Activated T-cell treated with anti-CD3 and anti-CD28 coated beads for 1 hour (primary cell): ENCODE results near the gene DGCR2.
"Not testable (repeated sequence)": the region's sequence is repeated elsewhere in the genome, so short reads cannot be mapped to it uniquely, and the experiment has no call there.

ENCODE experiments used
- DNase-seq: peaks from one replicate; pipeline ENCODE4 v3.0.0-alpha.2; 2020; ENCODE audit warnings: low read depth

Gene DGCR2

DNA sequence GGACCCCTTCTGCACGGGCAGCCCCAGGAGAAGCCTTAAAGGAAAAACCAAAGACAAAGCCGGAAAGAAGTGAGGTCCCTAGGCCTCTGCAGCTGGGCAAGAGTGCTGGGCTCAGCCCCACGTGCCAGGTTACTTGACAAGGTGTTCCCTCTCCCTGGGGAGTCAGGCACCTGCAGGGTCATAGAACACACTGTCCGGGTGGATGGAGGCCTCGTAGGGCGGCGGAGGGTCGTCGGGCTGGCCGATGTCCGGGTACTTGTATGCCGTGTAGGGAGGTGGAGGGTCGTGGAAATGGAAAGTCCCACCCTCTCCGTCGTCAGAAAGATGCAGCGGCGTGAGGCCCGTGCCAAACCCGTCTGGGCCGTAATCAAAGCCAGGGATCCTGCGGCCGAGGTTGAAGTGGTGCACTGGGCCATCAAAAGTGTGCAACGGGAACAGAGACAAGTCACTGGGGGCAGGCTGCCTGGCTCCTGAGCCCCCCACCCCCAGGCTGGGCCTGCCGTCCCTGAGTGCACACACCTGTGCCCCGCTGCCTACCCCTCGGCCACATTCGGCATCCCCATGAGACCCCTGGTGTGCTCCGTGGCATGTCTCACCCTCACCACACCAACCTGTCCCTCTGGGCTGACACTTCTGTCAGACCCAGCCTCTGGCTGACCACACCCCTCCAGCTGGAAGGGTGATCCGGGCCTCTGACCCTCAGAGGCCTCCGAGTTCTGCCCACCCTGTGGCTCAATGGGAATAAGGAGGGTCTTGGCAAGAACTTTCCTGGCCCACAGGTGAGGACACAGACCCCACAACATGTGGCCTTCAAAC, 81.1 kb downstream of the DGCR2 start:
- DNase-seq: no peak

DNA sequence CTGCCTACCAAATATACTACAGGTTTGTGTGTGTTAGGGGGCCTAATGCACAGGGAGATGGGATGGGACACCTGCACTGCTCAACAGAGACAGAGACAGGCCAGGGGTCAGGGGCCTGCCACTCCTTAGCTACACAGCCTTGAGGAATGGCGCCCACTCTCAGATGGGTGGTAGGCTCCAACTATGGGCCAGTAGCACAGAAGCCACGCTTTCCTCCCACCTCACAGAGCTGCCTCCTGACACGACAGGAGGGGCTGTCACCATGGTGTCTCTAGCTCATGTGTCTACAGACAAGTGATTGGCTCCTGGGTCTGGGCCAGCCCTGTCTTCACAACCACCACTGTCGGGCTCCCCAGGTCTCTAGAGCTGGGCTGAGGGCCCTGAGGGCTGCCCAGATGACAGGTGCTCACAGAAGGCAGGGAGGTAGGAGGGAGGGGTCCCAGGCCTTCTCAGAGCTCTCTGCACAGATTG, 81.8 kb downstream of the DGCR2 start:
- no peak for DNase-seq

DNA sequence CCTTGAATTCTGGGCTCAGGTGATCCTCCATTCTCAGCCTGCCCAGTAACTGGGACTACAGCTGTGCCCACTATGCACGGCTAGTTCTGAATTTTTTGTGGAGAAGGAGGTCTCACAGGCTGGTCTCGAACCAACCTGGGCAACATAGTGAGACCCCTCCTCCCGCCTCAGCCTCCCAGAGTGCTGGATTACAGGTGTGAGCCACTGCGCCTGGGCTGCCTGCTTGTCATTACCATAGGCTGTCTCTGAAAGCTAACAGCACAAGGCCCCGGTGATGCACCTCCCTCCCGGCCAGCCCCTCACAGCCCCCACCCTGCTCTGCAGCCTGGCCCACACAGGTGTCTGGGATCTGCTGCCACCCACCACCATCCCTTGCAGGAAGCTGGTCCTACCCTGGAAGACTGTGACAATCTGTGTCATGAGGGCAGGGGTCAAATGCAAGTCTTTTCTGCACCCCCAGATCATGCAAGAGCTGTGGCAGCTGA, 82.4 kb downstream of the DGCR2 start:
- no peak for DNase-seq

DNA sequence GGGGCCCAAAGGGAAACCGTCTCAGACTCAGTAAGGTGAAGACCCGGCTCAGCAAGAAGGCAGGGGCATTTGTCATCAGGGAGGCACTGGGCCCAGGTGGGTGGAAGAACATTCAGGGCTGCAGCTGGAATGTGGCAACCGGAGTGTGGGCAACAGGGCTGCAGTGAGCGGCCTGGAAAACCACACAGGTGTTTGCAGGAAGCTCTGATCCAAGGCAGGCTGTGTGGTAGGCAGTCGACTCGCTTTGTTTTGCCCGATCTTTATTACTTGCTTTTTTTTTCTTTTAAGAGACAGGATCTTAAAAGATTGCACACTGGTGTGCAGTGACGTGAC, 82.8 kb downstream of the DGCR2 start:
- DNase-seq: no peak

DNA sequence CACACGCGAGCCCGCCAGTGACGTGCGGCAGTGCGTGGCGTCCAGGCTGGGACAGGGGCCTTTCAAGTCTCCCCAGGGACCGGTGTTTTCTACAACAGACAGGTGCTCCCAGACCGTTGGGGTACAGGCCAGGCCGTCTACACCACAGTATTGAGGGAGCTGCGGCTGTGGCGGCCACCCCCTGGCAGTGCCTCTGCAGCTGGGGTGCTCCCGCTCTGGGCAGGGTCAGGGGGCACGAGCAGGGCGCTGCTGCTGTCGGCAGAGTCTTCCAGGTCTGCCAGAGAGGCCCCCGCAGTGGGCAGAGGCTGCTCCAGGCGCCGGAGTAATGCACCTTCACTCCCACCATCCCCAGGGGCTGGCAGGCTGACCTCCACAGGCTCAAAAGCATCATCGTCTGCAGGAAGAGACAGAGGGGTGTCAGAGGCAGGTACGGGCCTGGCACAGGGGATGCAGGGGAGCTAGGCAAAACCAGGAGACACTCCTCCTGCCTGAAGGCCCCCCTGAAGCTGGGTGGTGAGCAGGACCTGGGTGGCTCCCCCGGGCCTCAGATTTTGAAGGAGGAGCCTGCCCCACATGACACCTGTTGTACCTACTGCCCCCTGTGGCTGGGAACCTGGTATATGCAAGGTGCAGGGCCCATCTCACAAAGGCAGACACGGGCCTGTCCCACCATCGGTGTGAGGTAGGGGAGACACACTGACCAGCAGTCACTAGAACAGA, 83.3 kb downstream of the DGCR2 start:
- DNase-seq: no peak

DNA sequence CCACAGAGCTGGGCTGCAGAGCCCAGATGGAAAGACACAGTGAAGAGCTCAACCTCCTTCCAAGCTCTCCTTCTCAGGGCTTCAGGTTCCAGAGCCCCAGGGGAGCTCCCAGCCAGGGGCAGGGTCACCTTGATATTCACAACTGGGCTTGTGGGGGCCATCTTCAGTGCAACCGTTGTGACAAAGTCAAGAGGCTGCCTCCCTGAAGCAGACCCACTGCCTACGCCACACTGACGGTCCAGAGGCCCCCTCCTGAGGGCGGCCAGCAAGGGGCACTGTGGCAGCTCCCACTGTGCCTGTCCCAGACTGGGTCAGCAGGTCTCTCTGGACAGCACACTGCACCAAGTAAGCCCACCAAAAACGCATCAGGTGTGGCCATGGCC, 84.1 kb downstream of the DGCR2 start:
- no peak for DNase-seq

DNA sequence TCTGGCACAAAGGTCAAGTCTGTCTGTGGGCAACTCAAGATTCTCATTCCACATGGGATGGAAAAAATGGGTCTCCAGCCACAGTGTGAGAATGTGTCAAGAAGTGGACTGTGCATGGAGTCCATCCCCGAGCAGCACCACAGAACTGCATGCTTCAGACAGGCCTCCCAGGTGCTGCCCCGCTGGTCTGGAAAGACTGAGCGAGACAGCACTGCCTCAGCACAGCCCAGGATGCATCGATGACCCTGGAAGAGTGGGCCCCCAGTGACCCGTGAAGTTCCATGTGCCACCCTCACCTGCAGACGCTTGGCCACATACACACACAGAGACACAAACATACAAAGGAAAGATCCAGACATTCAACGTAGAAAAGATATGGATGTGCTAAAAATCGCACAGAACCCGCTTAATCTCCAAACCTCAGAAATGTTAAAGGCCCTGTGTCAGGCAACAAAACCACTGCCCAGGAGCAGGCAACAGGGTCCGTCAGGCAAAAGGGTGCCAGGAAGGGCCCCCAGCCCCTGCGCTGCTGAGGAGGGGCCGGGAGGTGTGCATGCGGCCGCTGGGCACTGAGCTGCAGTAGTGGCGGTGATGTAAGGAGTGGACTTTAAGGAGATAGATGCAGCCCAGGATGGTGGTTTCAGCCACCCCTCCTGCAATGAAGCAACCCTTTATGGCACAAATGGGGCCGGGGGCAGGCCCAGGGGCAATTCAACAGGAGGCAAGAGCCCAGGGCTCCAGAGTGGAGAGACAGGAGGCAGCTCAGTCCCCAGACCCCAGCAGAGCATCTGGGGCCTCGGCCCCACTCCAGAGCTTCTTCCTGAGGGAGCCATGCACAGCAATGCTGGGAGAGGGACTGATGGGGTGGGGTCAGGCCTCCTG, 84.7 kb downstream of the DGCR2 start:
- no peak for DNase-seq

DNA sequence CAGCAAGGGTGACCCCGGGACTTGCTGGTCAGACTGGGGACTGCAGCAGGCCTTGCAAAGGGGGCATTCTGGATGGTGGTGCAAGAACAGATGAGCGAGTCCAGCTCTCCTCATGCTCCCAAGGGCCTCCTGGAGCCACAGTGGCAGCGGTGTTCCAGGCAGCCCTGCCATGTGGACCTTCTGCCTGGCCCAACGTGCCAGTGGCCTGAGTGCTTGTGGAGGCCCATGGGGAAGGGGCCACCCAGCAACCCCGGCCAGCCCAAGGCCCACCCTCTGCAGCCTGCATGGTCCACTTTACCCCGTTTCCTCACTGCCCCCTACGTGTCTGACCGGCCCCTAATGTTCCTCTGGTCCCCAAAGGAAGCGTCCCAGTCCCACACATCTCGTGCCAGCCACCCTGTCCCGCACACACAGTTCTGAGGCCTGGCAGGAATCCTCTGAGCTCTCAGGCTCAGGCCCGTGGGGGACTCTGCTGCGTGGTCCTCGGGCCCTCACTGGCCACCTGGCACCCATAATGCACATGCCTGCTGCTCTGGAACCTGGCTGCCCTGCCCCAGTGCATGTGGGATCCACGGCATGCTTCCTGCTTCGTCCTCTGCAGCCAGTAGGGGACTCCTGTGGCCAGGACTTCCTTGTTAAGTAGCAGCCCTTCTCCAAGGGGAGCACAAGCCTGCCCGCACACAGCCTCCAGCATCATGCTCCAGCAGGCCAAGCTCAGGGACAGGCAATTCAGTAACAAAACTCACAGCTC, 85.5 kb downstream of the DGCR2 start:
- DNase-seq: no peak

DNA sequence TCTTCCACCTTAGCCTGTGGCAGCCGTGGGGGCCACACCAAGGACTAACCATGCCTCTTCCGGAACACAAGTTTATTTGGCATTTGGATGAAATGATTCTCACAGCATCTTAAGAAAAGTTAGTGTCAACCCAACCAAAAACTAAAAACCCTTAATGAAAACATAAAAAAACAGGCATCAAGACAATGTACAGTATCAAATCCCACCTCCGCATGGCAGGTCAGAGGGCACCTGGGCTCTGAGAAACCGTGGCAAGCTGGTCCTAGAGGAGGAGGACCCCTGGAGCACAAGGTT, 86.0 kb downstream of the DGCR2 start:
- no peak for DNase-seq

DNA sequence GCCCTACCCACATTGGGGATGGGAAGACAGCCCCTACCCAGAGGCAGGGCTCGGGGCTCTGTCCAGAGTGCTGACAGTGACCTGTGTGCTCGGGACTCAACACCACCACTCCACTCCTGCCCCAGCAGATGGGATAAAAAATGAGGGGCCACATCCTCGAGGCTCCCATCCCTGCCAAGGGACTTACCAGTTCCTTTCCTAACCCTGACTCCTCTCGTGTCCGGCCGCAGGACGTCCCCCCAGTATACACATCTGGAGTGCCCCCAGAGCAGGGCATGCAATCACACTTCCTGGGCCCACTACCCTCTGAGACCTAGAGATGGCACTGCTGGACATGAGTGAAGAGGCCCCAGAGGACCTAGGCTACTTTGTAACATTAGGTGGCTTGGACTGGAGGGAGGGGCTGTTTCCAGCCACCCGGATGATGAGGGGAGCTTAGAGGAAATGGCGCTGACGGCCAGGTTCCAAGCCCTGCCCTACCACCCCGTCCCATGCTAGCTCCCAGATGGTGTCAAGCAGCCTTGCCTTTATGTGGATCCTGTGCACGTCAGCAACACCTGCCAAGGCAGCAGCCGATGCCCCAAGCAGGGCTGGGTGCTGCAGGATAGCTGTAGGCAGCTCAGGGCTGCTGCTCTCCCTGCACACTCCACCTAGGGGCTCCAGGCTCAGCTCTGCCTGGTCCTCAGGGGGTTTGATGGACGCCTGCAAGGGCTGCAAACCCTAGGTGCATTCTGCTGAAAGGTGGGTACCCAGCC, 86.6 kb downstream of the DGCR2 start:
- DNase-seq: no peak

DNA sequence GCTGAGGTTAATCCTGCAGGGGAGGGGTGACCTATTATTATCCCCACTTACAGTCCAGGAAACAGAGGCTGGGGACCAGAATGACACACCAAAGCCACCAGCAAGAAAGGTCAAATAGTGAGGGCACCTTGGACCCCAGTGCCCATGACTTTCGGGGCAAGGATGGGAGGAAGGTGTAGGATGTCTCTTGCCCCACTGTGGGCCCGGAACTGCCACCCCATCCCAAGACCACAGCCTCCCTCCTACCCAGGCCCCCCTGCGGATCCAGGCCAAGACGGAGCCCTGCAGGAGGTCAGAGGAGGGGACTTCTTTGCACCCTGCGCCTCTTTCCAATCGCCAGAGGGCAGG, 87.1 kb downstream of the DGCR2 start:
- not testable (repeated sequence) for DNase-seq

DNA sequence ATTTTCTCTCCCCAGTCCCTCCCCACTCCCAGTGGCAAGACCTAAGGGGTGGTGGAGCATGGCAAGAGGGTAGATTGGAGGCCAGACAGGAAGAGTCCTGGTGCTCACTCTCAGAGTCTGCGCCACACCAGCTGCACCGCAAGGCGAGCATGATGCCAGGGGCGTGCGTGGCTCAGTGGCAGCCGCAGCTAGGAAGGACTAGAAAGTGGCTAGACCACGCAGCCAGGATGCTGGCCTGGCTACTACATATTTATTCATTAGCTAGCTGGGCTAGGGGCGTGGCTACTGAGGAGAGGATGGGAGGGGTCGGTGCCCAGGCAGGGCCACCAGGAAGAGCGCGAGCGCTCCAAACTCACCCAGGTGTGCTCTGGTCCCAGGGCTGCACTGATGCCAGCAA, 87.5 kb downstream of the DGCR2 start:
- not testable (repeated sequence) for DNase-seq

DNA sequence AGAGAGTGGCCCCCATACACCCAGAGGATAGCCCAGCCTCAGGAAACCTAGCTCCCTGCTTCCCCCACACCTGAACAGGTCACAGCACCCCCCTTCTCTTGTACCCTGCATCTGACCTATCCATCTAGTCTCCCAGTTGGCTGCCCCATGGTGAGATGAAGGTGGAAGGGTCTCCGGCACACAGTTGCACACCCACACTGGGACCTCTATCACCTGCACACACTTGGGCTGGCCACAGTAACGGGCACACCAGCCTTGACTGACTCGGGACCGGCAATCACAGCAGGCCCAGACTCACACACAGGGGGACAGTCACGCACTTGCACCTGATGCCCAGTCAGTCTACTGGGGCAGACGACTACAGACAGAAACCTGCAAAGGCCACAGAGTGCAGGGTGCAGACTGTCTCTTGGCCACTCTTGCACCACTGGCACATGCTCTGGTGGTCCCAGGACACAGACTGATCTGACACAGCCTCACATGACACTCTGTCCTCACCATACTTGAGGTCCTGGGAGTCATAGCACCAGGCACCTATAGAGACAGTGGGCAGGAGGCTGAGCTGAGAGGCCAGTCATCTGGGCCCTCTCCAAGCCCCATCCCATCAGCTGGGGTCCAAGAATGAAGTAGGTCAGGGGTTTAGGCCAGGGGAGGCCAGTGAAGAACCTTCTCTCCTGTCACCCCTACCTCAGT, 88.0 kb downstream of the DGCR2 start:
- not testable (repeated sequence) for DNase-seq

DNA sequence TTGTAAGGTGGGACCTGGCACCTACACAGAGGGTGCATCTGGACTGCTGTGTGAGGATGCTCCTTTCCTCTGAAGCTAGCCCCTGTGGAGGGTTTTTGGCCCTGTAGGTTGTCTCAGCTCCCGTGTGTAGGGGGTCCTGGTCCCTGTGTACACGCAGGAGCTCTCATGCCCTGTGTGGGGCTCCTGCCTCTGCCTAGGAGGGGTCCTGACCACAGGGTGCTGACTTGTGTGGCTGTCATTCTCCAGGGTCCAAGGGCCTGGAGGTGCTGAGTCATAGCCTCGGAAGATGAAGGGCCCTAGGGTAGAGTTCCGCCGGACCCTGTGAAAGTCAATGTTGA, 88.7 kb downstream of the DGCR2 start:
- not testable (repeated sequence) for DNase-seq

DNA sequence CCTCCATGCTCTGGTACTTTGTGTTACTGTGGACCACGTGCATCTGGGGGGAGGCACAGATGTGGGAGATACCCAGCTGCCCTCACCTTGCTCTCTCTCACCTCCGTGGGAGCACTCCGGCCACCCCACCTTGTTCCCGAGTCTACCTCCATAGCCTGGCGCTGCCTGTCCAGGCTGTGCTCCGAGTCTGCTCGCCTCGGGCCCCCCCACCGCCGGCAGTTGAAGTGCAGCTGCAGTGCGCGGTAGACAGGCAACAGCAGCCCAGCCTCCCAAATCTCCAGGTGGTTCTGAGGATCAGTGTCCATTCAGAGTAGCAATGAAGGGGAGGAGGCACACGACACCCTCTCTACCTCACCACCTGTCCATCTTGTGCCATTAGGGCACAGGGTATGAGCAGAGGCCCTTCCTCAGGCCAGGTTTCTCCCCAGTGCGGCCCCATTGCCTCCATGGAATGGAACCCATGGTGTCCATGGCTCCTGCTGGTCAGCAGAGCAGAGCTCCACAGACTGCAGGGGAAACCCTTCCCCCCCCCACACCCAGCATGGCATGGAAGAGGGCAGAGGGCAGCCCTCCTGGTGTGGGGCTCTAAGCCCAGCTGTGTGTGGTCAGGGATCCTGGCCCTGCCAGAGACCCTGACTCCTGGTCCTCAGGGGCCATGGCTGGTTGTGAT, 89.2 kb downstream of the DGCR2 start:
- DNase-seq: not testable (repeated sequence)

DNA sequence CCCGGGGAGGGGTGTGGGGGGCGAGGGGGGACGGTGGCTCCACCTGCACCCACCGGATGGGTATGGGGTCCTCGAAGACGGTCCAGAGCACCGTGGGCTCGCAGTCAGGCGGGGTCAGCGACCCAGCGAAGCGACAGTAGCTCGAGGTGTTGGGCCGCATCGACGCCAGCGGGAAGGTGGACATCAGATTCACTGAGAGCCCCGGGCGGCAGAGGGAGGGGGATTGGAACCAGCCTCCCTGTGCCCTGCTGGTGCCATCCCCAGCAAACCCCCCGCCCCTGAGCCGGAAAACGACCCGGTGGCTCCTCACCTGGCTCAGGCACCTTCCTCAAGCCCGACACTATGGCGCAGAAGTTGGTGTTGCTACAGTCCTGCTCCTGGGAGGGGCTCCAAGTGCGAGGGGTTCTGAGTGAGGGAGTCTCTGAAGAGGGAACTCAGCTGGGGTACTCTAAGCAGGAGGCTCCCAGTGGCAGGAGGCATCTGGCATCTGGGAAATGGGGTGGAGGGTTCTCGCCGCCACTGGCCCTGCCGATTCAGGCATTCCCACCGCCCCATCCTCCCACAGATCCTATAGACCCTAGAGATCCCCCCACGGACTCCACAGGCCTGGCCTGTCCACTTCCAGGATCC, 89.9 kb downstream of the DGCR2 start:
- not testable (repeated sequence) for DNase-seq

DNA sequence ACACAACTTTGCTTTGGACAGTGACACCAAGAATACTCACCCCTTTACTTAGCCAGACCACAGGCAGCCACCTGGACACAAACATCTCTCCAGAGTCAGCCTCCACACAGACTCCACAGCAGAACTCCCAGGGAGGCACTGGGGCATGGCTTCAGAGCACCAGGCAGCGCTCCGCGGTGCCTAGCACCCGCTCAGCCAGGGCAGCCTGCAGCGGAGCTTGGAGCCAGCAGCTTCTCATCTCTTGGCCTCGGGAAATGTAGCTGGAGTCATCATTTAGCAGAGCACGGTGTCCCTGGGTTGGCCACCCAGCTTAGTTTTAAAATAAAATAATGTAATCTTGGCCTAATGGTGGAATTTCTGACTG, 91.3 kb downstream of the DGCR2 start:
- not testable (repeated sequence) for DNase-seq

DNA sequence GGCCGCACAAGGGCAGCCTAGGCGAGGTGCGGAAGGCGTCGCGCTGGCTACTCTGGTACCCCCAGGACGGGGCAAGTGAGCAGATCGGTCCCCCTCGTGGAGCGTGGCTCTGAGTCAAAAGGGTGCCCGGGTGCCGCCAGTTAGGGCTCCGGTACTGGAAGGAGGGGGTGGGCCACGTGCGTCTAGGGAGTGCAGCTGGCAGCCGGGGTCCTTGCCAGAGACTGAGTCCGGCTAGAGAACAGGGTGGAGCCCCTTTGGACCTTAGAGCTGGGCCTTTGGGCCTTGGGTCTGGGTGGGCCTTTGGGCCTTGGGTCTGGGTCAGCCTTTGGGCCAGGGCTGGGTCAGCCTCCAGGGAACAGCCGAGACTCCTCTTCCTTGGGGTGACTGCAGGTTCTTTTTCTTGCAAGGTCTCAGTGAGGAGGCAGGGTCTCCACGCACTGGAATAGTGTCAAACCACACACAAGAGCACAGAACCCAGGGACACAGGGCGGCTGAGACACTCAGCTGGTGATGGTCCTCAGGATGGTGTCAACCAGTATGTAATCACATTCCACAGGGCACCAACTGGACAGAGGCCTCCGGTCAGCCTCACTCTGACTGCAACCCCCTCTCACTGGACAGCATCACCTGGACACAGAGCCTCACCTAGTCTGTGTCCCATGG, 91.9 kb downstream of the DGCR2 start:
- DNase-seq: not testable (repeated sequence)
